Mucosa of descending colon (tissue), 3 donors: Measurements from ENCODE around the gene SERPINH1. TPM values are rescaled to one million over a fixed set of nuclear protein-coding genes. Genes with fewer than 3 reads are reported as not detected.

Source experiments
- ATAC-seq: fragments of 200-7000 bp; cut with Tn5 transposase; one replicate; pipeline ENCODE4 v1.9.1; 2020; ENCODE audit warnings: mild to moderate bottlenecking, moderate library complexity
- DNase-seq, 3 donors: peaks; one replicate each; pipeline ENCODE4 v3.0.0-alpha.2; 2020
- H3K36me3 ChIP-seq: fragments of 200-600 bp; one replicate; pipeline ENCODE4 v1.8.0; 2021; ENCODE audit warnings: low read depth, mild to moderate bottlenecking
- H3K4me1 ChIP-seq: fragments of 200-600 bp; one replicate; pipeline ENCODE4 v1.8.0; 2021; ENCODE audit warnings: low read depth, mild to moderate bottlenecking
- H3K4me3 ChIP-seq: fragments of 200-600 bp; one replicate; pipeline ENCODE4 v1.8.0; 2021; ENCODE audit warnings: mild to moderate bottlenecking
- H3K9me3 ChIP-seq: fragments of 200-600 bp; one replicate; pipeline ENCODE4 v1.8.0; 2021; ENCODE audit warnings: mild to moderate bottlenecking
- CTCF ChIP-seq: fragments of 200-600 bp; IDR thresholded peaks from one replicate; pipeline ENCODE4 v1.8.0; 2022; ENCODE audit warnings: antibody characterized with exemption, mild to moderate bottlenecking
- intact Hi-C, 2 donors: fragments of 100-400 bp; cut with DNase I in 1 of 2; cut with micrococcal nuclease in 1 of 2; formaldehyde crosslinking; loops; one replicate each; pipeline versions ENCODE4 v1.11.0 to v1.11.1; 2022; cut with DNase I, micrococcal nuclease
- total RNA-seq, 3 donors: library from RNA; stranded (reverse); fragmentation: NEBNext Ultra II Directional in 2 of 3; extraction: Animal tissue kit (Norgen Biotek cat#: 25700) in 2 of 3; gene quantifications; one replicate each; pipeline versions ENCODE4 v1.2.1 to v1.2.4, GENCODE V29; 2021 to 2023
- donor health status: DM: no; HTN: no; CAD: no; lungs with moderate emphysema.
- donor health status: DM: no; HTN: no; CAD: no.
- donor health status: DM: no; HTN: yes; CAD: no.

Gene SERPINH1
- total RNA-seq, 3 donors from 2014 or later: 44.1 to 87.0 (median 50.5) TPM

DNA sequence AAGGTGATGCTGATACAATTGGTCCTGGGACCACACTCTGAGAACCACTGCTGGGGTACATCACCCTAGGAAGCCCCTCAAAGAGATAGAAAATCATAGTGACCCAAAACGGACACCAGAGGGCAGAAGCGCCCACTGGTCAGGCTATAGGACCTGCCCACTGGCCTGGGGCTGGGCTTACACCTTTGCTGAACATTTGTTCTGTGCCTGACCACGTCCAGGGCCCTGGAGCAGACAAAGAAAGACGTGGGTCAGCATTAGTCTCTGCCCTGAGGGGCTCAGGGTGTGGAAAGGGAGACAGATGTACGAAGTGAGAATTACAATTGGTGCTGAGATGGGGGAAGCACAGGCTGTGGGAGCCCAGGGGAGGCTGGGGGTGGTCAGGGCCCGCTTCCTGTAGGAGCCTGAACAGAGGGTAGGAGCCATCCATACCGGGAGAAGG is 14.4 kb upstream of the SERPINH1 start:
- DNase-seq (peak in 2 of 3 donors; percentile 61 to 74), ATAC-seq (peak; percentile 83)
- no peak overlapping the region for H3K4me3 ChIP-seq
- peak; percentile 58 for TF ChIP-seq CTCF
- H3K36me3 ChIP-seq: no peaks in the 10 kb centered on the region
- no peaks in the 10 kb centered on the region for H3K9me3 ChIP-seq
- H3K4me1 ChIP-seq: no peaks in the 10 kb centered on the region
- intact Hi-C loops: no loop called here

GRCh38 chr11:75548595-75549272 is 13.3 kb upstream of the SERPINH1 start:
- no peak for TF ChIP-seq CTCF
- ATAC-seq: no peak
- Histone ChIP-seq H3K36me3 (no peaks in the 10 kb centered on the region), H3K4me1 (no peaks in the 10 kb centered on the region), H3K9me3 (no peaks in the 10 kb centered on the region), H3K4me3 (no peak overlapping the region)
- intact Hi-C loops: no loop called here
- DNase-seq: no peak

- Histone ChIP-seq H3K9me3 (no peaks in the 10 kb centered on the region), H3K4me1 (no peaks in the 10 kb centered on the region), H3K4me3 (no peak overlapping the region), H3K36me3 (no peaks in the 10 kb centered on the region)
- no peak for DNase-seq
- intact Hi-C loops: no loop called here
- no peak for TF ChIP-seq CTCF
- ATAC-seq: no peak
Measured at GRCh38 chr11:75549370-75549958, 12.6 kb upstream of the SERPINH1 start.

DNA sequence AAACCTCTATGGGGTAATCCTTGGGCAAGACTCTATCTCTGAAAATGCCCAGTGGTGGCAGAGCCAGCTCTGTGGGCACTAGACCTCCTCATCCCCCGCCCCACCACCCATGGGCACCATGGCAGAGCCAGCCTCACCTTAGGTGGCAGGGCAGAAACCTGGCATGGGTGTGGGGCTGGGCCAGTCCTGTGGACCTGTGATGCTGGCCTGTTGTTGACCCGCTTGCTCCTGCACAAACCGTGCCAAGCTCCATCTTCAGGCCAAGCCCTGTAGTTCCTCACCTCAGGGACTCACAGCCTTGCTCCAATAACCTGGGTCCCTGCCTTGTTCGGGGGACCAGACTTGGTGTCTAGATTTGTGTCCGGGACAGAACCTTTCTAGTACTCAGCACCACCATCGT is 8.9 kb upstream of the SERPINH1 start:
- ATAC-seq: no peak
- TF ChIP-seq CTCF: no peak

GRCh38 chr11:75553889-75554257 is 8.2 kb upstream of the SERPINH1 start:
- DNase-seq: no peak
- intact Hi-C loops: no loop called here
- no peak for TF ChIP-seq CTCF
- peaks cover 11% of the 10 kb centered on the region for H3K4me1 ChIP-seq
- no peak overlapping the region for H3K4me3 ChIP-seq
- H3K36me3 ChIP-seq: no peaks in the 10 kb centered on the region
- ATAC-seq: no peak
- H3K9me3 ChIP-seq: no peaks in the 10 kb centered on the region

More for the DNA sequence above, 8.9 kb upstream of the SERPINH1 start:
- intact Hi-C loops: no loop called here
- H3K9me3 ChIP-seq: no peaks in the 10 kb centered on the region
- H3K36me3 ChIP-seq: no peaks in the 10 kb centered on the region
- H3K4me3 ChIP-seq: no peak overlapping the region
- DNase-seq: no peak
- peaks cover 4% of the 10 kb centered on the region for H3K4me1 ChIP-seq
